Measurements from ENCODE around the gene OR51B2. TPM values are rescaled to one million over a fixed set of nuclear protein-coding genes. Genes with fewer than 3 reads are reported as not detected.
"Not testable (repeated sequence)": the region's sequence is repeated elsewhere in the genome, so short reads cannot be mapped to it uniquely, and the experiment has no call there.

Gene OR51B2
- total RNA-seq, 1 experiment from 2014 or later, result not detected

DNA sequence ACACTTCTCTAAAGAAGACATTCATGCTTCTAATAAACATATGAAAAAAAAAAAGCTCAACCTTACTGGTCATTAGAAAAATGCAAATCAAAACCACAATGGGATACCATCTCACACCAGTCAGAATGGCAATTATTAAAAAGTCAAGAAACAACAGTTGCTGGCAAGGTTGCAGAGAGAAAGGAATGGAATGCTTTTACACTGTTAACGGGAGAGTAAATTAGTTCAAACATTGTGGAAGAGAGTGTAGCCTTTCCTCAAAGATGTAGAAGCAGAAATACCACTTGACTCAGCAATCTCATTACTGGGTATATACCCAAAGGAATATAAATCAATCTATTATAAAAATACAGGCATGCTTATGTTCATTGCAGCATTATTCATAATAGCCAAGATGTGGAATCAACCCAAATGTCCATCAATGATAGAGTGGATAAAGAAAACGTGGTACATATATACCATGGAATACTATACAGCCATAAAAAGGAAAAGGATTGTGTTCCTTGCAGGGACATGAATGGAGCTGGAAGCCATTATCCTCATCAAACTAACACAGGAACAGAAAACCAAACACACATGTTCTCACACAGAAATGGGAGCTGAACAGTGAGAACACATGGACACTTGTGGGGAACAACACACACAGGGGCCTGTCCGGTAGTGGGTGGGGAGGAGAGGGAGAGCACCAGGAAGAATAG, 10.6 kb downstream of the OR51B2 start:
- not testable (repeated sequence) for DNase-seq (ENCODE audit: low spot score)

DNA sequence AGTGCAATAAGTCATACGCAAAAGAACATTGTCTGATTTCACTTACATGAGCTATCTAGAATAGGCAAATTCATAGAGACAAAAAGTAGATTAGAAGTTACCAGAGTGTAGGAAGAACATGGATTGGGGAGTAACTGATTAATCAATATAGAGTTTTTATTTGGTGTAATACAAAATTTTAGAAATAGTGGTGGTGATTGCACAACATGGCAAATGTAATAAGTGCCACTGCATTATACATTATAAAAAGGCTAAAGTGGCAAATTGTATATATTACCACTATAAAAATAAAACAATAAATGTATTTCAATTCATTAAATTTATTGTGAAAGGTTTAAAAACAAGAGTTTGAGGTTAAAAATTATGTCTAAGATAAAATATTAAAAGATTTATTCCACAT, 13.7 kb downstream of the OR51B2 start:
- DNase-seq (ENCODE audit: low spot score), result no peak

DNA sequence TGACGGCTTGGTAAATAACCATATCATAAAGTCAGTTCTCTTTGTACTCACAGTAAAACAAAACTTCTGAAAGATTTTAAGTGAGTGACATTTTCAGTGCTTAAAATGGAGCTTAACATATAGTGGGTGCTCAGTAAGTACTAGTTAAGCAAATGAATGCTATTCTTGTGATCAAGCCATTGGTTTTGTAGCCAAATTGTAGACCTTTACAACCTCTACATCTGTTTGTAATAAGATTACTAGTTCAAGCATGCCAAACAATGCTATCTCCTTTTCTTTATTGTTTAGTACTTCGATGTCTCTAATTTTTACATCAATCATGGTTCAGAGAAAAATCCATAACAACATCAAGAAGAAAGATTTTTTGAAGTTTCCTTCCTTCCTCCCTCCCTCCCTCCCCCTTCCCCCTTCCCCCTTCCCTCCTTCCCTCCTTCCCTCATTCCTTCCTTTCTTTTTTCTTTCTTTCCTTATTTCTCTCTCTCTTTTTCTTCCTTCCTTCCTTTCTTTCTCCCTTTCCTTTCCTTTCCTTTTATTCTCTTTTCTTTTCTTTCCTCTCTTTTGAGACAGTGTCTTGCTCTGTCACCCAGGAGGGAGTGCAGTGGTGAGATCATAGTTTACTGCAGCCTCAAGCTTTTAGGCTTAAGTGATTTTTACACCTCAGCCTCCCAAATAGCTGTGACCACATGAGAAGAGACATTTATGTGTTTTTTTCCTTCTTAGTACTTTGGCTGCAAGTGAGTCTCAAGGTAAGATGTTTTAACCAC, 16.7 kb downstream of the OR51B2 start:
- DNase-seq (ENCODE audit: low spot score), result no peak

DNA sequence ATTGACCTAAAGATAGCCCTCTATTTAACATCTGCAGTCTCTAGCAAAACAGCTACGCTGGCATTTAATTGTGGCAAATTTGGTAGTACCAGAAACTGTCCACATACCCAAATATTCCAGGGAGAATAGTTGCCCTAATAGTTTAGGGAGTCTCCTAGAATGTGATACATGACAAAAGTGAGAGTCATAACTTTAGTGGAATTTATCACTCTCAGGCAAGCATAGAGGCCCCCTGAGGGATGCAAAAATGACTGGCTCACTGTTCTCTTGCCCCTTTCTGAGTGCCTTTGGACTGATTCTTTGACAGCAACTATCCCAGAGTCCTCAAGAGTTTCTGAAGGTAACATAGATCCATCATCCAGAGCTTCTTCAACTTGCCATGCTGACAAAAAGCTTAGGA, 20.1 kb downstream of the OR51B2 start:
- DNase-seq (ENCODE audit: low spot score), result no peak

DNA sequence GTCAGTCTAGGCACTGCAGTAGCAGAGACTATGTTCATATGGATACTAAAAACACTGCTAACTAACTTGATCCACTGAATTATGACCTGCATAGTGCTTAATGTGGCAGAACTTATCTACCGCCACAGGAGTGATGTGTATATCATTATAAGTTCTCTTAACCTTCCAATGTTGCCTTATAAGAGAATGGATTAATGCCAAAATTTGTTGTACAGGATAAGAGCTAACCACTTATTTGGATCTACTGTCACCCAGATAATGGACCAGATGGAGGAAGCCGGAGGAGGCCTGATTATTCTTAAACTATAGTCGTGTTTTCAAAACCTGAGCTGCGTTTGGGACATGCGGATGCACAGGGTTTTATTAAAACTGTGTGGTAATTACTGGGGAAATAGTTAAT, 20.5 kb downstream of the OR51B2 start:
- DNase-seq (ENCODE audit: low spot score), result no peak

DNA sequence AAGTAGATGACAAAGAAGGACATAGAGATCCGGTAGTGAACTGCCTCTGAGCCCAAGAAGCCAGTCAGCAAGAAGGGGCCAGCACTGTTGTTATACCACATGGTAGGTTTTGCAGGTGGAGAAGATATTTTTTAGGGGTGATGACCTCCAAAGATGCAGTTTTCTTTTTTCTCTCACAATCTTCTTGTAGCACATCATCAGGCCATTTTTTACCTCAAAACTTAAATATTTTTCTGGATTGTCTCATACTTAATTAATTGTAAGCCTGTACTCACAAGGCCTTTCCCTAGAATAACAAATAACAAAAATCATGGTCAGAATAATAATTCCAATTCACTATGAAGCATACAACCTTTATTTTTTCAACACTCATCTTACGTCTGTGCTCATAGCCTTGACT, 22.3 kb downstream of the OR51B2 start, which contains the start of gene OR51B4:
Gene OR51B4 (minus strand): TSS at position 101 of the 400 bp plus-strand sequence. CDS start 0 bp downstream, at position 101.
- DNase-seq (ENCODE audit: low spot score), result no peak

DNA sequence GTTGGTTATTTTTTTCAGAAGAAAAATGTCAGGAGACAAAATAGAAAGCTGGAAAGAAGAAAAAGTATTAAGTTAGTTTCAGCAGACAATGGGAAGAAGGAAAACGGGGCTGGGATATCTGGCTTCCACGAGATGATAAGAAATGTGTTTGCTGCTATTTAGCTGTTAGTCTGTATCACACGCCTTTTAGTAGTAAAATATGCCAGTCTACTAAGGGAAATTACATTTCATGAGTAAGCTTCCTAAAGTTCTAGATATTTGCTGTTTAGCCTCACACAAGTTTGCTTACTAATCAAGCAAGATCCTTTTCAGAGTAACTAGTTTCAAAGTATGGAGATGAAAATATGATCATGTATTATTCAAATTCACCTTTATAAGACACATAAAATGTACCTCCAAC, 23.8 kb downstream of the OR51B2 start:
- DNase-seq (ENCODE audit: low spot score), result no peak

DNA sequence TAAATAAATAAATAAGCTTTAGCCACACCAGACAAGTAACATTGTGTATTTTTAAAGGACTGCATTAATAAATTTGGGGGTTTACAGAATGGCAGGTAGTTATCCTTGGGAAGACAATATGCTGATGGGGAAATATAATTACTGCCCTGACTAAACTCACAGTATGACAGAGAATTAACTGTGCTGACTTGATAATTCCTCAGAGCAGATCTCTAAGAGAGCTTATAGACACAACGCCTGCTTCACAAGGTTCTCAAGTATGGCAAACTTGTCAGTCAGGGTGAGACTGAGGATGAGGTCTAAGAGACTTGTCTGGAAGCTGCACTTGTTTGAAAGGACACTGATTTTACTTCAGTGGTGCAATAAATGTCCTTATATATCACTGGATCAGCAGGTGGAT, 25.6 kb downstream of the OR51B2 start:
- DNase-seq (ENCODE audit: low spot score), result no peak

- DNase-seq (ENCODE audit: low spot score), result no peak
Measured at GRCh38 chr11:5297721-5298323, 26.3 kb downstream of the OR51B2 start.

DNA sequence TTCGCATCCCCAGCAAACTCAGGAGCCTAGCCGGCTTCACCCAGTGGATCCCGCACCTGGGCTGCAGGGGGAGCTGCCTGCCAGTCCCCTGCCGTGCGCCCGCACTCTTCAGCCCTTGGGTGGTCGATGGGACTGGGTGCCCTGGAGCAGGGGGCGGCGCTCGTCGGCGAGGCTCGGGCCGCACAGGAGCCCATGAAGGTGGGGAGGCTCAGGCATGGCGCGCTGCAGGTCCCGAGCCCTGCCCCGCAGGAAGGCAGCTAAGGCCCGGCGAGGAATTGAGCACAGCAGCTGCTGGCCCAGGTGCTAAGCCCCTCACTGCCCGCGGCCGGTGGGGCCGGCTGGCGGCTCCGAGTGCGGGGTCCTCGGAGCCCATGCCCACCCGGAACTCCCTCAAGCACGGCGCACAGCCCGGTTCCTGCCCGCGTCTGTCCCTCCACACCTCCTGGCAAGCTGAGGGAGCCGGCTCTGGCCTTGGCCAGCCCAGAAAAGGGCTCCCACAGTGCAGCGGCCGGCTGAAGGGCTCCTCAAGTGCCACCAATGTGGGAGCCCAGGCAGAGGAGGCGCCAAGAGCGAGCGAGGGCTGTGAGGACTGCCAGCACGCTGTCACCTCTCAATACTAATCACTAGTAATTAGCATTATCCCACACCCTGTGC, 29.6 kb downstream of the OR51B2 start:
- not testable (repeated sequence) for DNase-seq (ENCODE audit: low spot score)

DNA sequence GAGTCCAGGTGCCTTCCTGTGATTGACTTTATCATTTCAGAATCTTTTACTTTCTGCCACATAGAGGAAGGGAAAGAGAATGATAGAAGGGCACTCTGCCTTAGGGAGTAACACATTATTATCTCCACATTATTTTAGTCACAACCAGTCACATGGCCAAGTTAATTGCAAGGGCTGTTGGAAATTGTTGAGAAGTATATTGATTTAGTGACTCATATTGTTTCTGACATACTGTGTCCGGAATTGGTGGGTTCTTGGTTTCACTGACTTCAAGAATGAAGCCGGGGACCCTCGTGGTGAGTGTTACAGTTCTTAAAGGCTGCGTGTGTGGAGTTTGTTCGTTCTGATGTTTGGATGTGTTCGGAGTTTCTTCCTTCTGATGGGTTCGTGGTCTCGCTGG, 31.1 kb downstream of the OR51B2 start:
- DNase-seq (ENCODE audit: low spot score), result no peak

GRCh38 chr11:5291207-5291838, 32.8 kb downstream of the OR51B2 start:
- peak; percentile 53 for DNase-seq (ENCODE audit: low spot score)

DNA sequence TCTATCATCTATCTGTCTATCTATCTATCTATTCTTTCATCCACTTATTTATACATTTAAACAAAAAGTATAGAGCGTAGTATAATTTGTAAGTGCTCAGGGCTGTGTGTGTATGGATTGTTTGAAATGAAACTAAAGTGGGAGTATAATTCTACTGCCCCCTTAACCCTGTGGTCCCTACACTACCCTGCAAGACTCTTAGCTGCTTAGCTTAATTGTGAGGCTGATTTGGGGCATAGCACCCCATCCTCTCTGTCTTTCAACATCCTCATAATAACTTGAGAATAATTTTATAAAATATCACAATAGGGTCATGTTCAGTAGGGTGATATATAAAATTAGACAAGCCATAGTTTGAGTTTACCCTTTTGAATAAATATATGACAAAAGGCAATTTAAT, 34.0 kb downstream of the OR51B2 start:
- no peak for DNase-seq (ENCODE audit: low spot score)

GRCh38 chr11:5289696-5290095, 34.4 kb downstream of the OR51B2 start:
- DNase-seq (ENCODE audit: low spot score), result no peak

GRCh38 chr11:5288906-5289550, 35.1 kb downstream of the OR51B2 start:
- no peak for DNase-seq (ENCODE audit: low spot score)

DNA sequence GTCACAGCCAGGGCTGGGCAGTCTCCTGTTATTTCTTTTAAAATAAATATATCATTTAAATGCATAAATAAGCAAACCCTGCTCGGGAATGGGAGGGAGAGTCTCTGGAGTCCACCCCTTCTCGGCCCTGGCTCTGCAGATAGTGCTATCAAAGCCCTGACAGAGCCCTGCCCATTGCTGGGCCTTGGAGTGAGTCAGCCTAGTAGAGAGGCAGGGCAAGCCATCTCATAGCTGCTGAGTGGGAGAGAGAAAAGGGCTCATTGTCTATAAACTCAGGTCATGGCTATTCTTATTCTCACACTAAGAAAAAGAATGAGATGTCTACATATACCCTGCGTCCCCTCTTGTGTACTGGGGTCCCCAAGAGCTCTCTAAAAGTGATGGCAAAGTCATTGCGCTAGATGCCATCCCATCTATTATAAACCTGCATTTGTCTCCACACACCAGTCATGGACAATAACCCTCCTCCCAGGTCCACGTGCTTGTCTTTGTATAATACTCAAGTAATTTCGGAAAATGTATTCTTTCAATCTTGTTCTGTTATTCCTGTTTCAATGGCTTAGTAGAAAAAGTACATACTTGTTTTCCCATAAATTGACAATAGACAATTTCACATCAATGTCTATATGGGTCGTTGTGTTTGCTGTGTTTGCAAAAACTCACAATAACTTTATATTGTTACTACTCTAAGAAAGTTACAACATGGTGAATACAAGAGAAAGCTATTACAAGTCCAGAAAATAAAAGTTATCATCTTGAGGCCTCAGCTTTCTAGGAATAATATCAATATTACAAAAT, 35.8 kb downstream of the OR51B2 start:
- no peak for DNase-seq (ENCODE audit: low spot score)

- DNase-seq (ENCODE audit: low spot score), result no peak
Measured at GRCh38 chr11:5286901-5287300, 37.2 kb downstream of the OR51B2 start.

GRCh38 chr11:5286351-5286750, 37.7 kb downstream of the OR51B2 start:
- no peak for DNase-seq (ENCODE audit: low spot score)

DNA sequence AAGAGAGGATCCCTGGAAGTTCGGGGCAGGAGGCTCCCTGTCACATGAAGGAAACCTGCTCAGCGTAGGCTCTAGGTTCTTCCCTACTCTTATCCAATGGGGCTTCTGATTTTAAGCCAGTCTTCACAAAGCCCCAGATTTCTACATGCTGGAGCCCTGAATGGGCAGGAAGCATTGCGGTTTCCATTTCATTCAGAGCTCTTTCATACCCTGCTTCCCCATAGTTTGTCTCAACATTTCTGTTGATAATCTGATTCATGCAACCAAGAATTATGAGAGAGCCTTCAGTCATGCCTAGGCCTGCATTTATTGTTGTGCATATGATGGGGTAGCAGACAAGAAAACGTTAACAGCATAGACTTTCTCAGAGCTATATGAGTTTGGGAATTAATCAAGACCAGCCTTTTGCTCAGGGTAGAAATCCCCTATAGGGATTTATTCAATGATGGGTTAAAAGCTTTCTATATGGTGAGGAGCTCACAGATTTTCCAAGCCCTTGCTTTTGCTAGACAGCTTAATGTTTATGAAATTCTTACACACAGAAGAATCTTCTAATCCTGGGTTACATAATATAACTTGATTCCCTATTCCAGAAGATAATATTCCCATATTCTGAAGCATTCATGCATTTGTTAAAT, 38.3 kb downstream of the OR51B2 start:
- no peak for DNase-seq (ENCODE audit: low spot score)

GRCh38 chr11:5284637-5285036, 39.5 kb downstream of the OR51B2 start:
- no peak for DNase-seq (ENCODE audit: low spot score)
